ENCODE data around the gene MDGA2.

GRCh38 chr14:47606566-47606965, 68.8 kb downstream of the MDGA2 start:
- TF ChIP-seq POLR2A (IDR thresholded peaks at IDR 0.05) (no peak), CTCF (IDR thresholded peaks at IDR 0.05) (no peak)

All from uterus (tissue), 2 donors.